Peyer's patch (tissue), 4 donors: Measurements from ENCODE around the gene COL28A1. TPM values are rescaled to one million over a fixed set of nuclear protein-coding genes. Genes with fewer than 3 reads are reported as not detected.

Experiments
- DNase-seq, 3 donors: peaks; one replicate each; pipeline ENCODE4 v3.0.0-alpha.2; 2017 to 2019
- H3K27ac ChIP-seq, 4 donors: fragments of 200-600 bp; sonication (generic); one replicate each; pipeline ENCODE4 v1.5.1; 2016 to 2019
- H3K27me3 ChIP-seq, 2 donors: fragments of 200-600 bp; sonication (generic); one replicate each; pipeline ENCODE4 v1.5.1; 2019
- H3K36me3 ChIP-seq, 3 donors: fragments of 200-600 bp; sonication (generic); one replicate each; pipeline ENCODE4 v1.5.1; 2016 to 2019
- H3K4me1 ChIP-seq, 4 donors: fragments of 200-600 bp; sonication (generic); one replicate each; pipeline ENCODE4 v1.5.1; 2016 to 2019
- H3K4me3 ChIP-seq, 4 donors: fragments of 200-600 bp; sonication (generic); 1 replicate in 3 of 4; 2 replicates in 1 of 4; pipeline ENCODE4 v1.5.1; 2016 to 2019; ENCODE audit warnings: mild to moderate bottlenecking in 1 of 4
- H3K9me3 ChIP-seq, 4 donors: fragments of 200-600 bp; sonication (generic); one replicate each; pipeline ENCODE4 v1.5.1; 2016 to 2019; ENCODE audit warnings: mild to moderate bottlenecking in 1 of 4
- CTCF ChIP-seq, 6 experiments: fragments of 450-650 bp in 4 of 6; fragments of 200-600 bp in 2 of 6; sonication (generic) in 1 of 6; IDR thresholded peaks; one replicate each; pipeline ENCODE4 v1.5.1; 2017 to 2019; ENCODE audit warnings: antibody characterized with exemption in 6 of 6, mild to moderate bottlenecking in 3 of 6, moderate library complexity in 1 of 6
- POLR2A ChIP-seq, 2 donors: fragments of 450-650 bp; IDR thresholded peaks; one replicate each; pipeline ENCODE4 v1.5.1; 2017; ENCODE audit warnings: antibody characterized with exemption in 2 of 2, mild to moderate bottlenecking in 2 of 2, moderate library complexity in 2 of 2
- total RNA-seq, 4 donors: library from RNA; depleted of rRNA; stranded (reverse); fragments of >200 nt; gene quantifications; one replicate each; pipeline ENCODE4 v1.1.0, GENCODE V29; 2016

Gene COL28A1
- total RNA-seq, 4 donors from 2014 or later = 1.4 to 5.8 (median 1.9) TPM

DNA sequence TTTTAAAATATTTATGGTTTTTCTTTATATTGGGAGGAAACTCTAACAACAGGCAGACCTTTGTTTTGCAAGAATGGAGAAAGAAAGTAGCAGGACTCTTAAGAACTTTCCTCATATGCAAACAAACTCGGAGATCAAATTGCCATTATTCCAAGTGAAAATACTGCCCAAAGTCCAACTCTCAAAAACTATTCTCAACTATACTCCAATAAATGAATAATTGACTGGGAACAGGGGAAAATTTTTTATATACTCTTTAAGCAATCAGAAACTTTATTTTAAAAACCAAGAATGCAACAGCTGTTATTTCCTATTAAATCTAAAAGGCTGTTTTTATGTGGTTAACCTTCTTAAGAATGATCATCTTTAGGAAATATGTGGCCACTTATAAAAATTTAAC is 101.9 kb downstream of the COL28A1 start:
- Histone ChIP-seq H3K27me3 (no peaks in the 10 kb centered on the region), H3K4me1 (no peaks in the 10 kb centered on the region), H3K4me3 (no peak overlapping the region), H3K9me3 (no peaks in the 10 kb centered on the region), H3K27ac (no peak overlapping the region), H3K36me3 (no peaks in the 10 kb centered on the region)
- DNase-seq = no peak
- TF ChIP-seq POLR2A (IDR thresholded peaks at IDR 0.05) = no peak
- no peak for TF ChIP-seq CTCF (IDR thresholded peaks at IDR 0.05)

DNA sequence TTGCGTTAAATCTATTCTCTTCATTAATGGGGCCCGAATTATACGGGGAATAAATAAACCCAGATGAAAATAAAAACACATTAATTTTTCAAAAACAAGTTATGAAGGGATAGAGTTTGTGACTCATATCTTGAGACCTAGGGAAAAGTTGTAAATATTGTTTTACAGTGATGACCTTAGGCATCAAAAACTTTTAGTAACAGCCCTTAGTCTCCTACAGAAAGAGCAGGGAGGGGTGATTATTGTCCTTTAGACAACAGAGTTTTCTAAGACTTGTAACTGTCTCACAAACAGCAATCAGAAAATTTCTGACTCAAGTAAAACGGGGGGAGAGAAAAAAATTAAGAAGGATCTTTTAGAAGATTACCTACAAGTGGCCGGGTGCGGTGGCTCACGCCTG is 102.7 kb downstream of the COL28A1 start:
- Histone ChIP-seq H3K4me3 (no peak overlapping the region), H3K4me1 (no peaks in the 10 kb centered on the region), H3K9me3 (no peaks in the 10 kb centered on the region), H3K27me3 (no peaks in the 10 kb centered on the region), H3K36me3 (no peaks in the 10 kb centered on the region), H3K27ac (no peak overlapping the region)
- DNase-seq = no peak
- TF ChIP-seq POLR2A (IDR thresholded peaks at IDR 0.05) = no peak
- TF ChIP-seq CTCF (IDR thresholded peaks at IDR 0.05) = no peak

DNA sequence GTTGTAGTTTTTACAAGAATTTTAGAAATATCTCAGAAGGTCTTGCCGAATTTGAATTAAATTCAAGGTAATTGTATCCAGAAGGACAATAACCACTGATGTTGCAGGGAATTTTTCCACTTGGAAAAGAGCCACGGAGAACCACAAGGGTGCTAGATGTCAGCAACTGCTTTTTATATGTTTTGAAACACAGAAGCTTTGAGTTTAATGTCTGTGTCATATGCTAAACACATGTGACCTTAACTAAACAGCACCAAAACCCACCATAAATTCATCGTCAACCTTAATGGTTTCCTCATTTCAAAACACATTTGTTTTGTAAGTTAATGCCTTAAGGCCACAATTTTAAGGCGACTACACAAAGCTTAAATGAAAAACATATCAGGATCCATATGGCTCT is 106.9 kb downstream of the COL28A1 start:
- Histone ChIP-seq H3K4me3 (no peak overlapping the region), H3K27me3 (no peaks in the 10 kb centered on the region), H3K36me3 (no peaks in the 10 kb centered on the region), H3K4me1 (no peaks in the 10 kb centered on the region), H3K27ac (no peak overlapping the region), H3K9me3 (no peaks in the 10 kb centered on the region)
- no peak for TF ChIP-seq POLR2A (IDR thresholded peaks at IDR 0.05)
- TF ChIP-seq CTCF (IDR thresholded peaks at IDR 0.05) = no peak
- DNase-seq = no peak

DNA sequence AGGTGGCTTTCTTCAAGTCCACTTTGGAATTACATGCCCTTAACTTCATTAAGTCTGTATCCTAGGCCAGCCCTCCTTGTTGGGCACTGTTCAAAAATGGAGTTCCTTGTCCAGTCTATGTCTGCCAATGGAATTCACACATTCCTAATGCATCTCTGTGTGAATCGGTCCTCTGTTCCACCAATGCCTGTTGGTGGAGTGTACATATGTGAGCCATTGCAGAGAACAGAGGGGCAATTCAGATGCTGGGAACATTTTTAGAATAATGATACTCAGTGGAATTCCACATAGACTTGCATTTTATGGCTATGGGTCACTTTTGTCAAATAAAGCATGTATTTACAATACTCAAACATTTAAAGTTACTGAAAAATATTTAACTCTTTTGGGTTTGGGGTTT is 108.3 kb downstream of the COL28A1 start:
- H3K4me3 ChIP-seq = no peak overlapping the region
- TF ChIP-seq CTCF (IDR thresholded peaks at IDR 0.05) = no peak
- no peak for TF ChIP-seq POLR2A (IDR thresholded peaks at IDR 0.05)
- H3K4me1 ChIP-seq = no peaks in the 10 kb centered on the region
- H3K27me3 ChIP-seq = no peaks in the 10 kb centered on the region
- H3K9me3 ChIP-seq = no peaks in the 10 kb centered on the region
- DNase-seq = no peak
- no peak overlapping the region for H3K27ac ChIP-seq
- no peaks in the 10 kb centered on the region for H3K36me3 ChIP-seq

DNA sequence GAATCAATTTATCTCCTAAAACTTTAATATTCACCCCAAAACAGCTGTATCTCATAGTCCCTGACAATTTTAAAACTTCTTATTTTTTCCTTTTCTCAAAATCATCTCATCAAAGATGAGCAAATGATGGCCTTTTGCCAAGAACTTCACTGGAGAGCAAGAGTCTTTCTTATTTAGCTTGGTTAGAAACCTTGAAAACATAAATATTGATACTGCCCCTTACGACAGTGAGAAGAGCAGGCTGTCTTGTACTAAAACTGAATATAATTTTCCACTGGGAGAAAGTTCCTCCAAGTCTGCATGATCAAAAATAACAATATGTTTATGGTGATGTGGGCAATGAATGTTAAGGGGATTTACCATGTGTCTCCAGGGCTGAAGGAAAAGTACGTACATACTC is 109.0 kb downstream of the COL28A1 start:
- Histone ChIP-seq H3K27ac (no peak overlapping the region), H3K4me1 (no peaks in the 10 kb centered on the region), H3K36me3 (no peaks in the 10 kb centered on the region), H3K27me3 (no peaks in the 10 kb centered on the region), H3K9me3 (no peaks in the 10 kb centered on the region), H3K4me3 (no peak overlapping the region)
- no peak for DNase-seq
- TF ChIP-seq CTCF (IDR thresholded peaks at IDR 0.05) = no peak
- no peak for TF ChIP-seq POLR2A (IDR thresholded peaks at IDR 0.05)

GRCh38 chr7:7425321-7425720 is 110.4 kb downstream of the COL28A1 start:
- Histone ChIP-seq H3K9me3 (no peaks in the 10 kb centered on the region), H3K36me3 (no peaks in the 10 kb centered on the region), H3K27me3 (no peaks in the 10 kb centered on the region), H3K27ac (no peak overlapping the region), H3K4me3 (no peak overlapping the region), H3K4me1 (no peaks in the 10 kb centered on the region)
- TF ChIP-seq CTCF (IDR thresholded peaks at IDR 0.05) (no peak), POLR2A (IDR thresholded peaks at IDR 0.05) (no peak)
- DNase-seq = no peak
